DMS153 treated with DMSO at 0.1 percent for 48 hours (cell line): ENCODE measurements around the gene NWD2.

Experiments
- DNase-seq: peaks from one replicate; lab custom pipeline; 2025; ENCODE audit not compliant: unreplicated experiment; lab: John Stamatoyannopoulos, UW

Gene NWD2

DNA sequence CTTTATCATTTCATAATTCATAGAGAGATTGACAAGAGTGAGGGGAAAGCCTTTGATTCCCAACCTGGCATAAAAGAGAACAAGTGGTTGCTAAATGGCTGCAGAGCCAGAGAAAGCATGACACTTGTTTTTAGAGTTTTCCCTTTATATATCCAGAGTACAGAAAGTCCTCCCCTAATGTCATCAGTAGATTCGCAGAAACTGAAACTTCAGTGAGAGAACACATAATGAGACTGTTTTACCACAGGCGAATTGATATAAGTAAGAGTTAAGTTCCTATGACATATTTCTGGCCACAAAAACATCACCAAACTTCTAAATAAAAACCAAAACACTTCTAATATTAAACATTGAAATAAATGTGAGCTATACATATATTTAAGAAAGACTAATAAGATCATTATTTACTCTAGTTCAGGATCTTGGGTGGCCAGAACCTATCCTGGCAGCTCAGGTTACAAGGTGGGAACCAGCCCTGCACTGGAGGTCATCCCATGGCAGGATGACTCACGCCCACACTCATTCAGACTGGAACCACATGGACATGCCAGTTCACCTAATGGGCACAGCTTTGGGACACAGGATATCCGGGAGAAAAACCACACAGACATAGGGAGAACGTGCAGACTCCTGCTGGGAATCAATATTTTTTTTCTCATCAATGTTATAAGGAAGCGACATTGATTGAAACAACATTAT, 35.5 kb downstream of the NWD2 start:
- no peak for DNase-seq

DNA sequence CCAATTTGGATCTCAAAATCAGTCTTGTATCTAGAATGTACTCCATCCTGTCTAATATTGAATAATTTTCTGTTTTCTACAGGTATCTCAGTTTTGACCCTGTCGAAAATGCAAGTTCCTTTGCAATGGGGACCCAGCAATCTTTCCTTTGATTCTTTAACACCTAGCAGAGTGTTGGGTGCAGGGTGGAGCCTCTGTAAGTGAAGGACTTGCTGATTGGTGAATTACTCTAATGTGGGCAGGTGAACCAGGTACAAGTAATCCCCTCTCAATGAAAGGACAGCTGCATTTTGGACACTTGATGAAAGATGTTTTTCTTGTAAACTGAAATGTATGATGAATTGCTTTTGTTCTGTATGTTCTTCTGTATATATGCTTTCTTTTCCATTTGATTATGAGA, 54.9 kb downstream of the NWD2 start:
- DNase-seq, result no peak

- no peak for DNase-seq
Measured at GRCh38 chr4:37304612-37305011, 60.1 kb downstream of the NWD2 start.

GRCh38 chr4:37305984-37306383, 61.4 kb downstream of the NWD2 start:
- no peak for DNase-seq

DNA sequence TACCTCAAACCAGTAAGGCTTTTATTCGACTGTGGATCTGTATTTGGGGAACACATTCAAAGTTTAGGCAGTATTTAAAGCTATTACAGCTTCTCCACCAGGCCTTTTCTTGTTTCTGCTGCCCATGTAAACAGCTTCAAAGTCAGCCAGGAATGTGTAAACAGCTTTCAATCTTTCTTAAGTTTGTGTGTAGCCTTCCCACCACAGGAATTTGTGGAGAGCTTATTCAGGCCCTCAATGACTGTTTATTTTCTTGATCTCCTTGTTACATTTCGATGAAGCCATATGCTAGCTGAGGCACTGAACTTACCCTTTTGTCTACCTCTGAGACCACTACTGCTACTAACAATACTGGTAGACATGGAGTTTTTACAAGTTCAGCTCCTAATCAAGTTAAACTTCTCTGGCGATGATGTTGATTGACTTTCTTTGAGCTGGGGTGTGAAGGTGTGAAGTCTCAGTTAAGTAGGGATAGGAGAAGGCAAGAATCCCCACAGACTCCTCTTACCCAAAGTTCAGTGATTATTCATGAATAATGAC, 72.6 kb downstream of the NWD2 start:
- no peak for DNase-seq

GRCh38 chr4:37320513-37321235, 76.1 kb downstream of the NWD2 start:
- no peak for DNase-seq

- DNase-seq, result no peak
Measured at GRCh38 chr4:37322122-37322521, 77.6 kb downstream of the NWD2 start.

- DNase-seq, result no peak
Measured at GRCh38 chr4:37324546-37324945, 80.0 kb downstream of the NWD2 start.

- no peak for DNase-seq
Measured at GRCh38 chr4:37326852-37327251, 82.3 kb downstream of the NWD2 start.

- no peak for DNase-seq
Measured at GRCh38 chr4:37338972-37339371, 94.4 kb downstream of the NWD2 start.

DNA sequence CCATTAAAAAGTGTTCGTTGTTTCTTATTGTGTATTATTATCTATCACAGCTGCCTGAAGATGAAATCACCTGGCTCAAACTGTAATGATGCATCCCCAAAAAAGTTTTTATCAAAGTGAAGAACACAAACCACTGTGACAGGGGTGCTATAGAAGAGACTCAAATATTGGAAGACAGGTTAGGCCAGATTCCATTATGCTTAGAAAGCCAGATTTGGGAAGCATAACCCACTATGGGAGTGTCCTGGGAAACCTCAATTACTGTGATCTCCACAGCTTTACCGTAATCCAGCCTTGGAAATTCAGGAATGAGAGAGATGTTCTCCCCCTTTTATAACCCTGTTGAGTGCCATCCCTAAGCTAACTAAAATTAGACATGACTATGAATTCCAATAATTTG, 114.2 kb downstream of the NWD2 start:
- no peak for DNase-seq

DNA sequence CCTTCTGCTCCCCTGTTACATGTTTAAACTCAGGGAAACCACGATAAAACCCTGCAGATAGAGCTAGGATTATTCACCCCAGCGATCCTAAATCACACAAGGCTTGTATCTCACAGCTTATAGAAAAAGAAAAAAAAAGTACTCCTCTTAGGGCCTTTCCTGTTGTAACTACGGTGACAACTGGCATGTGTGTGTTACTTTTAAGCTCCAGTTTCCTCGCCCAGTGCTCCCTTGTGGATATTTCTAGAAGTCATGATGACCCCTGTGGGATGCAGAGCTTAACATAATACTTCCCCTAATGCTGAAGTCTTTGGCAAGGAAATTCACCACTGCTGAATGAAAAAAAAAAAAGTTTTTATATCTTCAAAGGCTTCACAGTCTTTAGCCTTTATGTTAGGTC, 114.7 kb downstream of the NWD2 start:
- DNase-seq, result no peak

DNA sequence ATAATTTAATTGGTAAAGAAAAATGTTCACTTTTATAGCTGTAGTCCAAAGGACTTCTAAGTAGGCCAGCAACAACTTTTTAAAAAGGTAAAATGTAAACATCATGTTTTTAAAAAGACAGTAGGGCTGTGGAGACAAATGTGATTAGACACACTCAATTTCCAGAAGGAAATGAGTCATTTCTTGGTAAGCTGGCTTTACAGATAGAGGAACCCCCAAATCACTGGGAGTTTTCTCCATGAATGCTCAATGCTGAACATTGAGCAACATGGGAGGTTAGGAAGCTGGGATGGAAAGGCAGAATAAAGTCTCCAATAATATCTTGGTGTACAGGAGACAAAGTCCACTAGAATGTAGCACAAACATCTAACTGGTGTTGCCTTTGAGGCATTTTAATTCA, 121.3 kb downstream of the NWD2 start:
- DNase-seq, result no peak

DNA sequence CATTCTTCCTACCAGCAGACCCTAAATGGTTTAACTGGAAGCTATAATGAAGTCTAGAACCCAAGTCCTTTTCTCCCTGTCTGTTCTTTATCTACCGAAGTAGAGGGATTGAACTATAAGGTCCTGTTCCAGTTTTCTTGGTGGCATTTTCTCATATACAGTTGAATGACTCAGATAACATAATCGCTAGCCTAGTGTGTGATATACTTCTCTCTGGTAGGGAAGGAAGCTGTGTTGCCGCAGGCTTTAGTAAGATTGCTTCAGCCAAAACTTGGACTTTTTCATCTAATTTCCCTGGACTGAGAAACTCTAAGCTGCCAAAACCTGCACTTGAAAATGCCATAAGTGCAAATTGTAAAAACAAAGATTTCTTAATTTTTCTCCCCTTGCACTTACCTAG, 123.4 kb downstream of the NWD2 start:
- no peak for DNase-seq

GRCh38 chr4:37370052-37370451, 125.5 kb downstream of the NWD2 start:
- DNase-seq, result no peak

DNA sequence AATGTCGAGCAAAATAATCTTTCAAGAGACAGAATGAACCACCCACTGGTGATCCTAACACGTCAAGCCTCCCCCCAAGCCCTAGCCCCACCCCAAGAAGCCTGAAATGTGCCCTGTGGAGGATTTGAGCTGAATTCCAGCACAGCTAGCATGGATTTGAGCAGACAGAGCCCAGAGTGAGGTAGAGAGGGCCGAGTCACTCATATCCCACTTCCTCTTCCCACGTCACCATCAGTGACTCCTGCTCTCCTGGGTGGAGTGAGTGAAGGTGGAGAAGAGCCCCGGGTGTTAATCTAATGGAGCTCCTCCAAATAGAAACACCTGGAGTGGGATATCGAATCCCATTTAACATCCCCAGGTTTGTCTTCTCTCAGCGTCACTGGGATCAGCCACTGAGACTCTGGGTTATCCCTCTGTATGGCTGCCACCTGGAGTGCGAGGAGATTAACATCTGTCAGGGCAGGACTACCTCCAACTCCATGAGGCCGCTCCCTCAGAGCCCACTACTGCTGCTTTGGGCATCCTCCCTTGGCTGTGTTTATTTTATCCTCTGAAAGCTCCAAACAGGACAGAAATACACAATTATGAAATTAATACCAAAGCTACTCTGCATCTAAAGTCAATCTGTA, 136.6 kb downstream of the NWD2 start:
- no peak for DNase-seq

GRCh38 chr4:37383579-37384229, 139.2 kb downstream of the NWD2 start:
- DNase-seq, result no peak

DNA sequence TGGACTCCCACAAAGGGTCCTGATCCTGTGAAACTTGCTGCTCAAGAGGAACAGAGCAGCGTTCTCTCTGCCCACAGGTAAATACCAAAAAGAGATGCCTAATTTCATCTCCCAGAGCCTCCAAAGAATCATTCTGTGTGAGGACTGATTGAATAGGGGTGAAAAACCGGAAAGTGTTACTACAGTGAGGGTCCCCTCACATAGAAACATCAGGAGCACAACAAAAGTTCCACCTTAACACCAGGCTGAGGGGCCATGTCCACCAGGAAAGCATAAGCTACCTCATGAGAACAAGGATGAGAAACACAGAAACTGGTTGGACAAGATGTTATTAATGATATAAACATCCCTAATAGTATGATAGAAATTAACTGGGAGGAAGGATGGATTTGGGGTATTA, 140.9 kb downstream of the NWD2 start:
- DNase-seq, result no peak

GRCh38 chr4:37388681-37389365, 144.3 kb downstream of the NWD2 start:
- DNase-seq, result no peak

GRCh38 chr4:37389366-37389765, 144.8 kb downstream of the NWD2 start:
- no peak for DNase-seq

- peak; percentile 1 for DNase-seq
Measured at GRCh38 chr4:37389967-37390580, 145.5 kb downstream of the NWD2 start.
